ENCODE measurements around the gene ALKBH8. TPM values are rescaled to one million over a fixed set of nuclear protein-coding genes. Genes with fewer than 3 reads are reported as not detected.
A peak's percentile ranks its signal among the peaks of the same experiment; 100 is the strongest.

The ALKBH8 gene
- total RNA-seq, 4 donors from 2014 or later, result 4.4 to 11.8 (median 7.1) TPM

DNA sequence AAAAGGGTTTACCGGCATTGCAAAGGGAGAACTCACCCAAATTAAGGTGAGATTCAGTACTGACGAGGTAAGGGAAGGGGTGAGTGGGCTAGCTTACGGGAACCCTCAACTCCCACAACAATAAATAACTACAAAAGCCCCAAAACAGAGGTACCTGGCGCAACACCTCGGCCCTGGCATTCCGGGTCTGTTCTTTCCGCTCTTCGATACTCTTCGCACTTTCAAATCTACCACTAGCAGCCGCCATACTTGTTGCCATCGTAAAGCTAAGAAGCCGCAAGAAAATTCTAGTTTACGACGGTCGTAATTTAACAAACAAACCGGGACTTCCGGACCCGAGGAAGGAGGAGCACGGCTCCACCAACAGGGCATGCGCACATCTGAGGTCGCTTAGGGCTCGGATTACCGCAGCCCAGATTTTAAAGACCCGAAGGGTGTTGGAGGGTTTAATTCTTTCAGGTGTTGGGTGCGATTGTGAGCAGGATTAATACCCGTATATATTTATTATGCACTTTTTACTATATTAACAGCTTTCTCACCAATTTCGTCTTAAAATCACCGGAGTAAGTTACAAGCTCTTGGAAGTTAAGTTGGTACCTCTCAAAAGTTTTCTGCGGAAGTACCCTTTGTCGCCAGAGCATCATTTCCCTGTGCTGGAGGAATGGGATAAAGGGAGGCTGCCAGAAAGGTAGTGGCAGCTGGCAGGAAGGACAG is 107.8 kb downstream of the ALKBH8 start, which contains the start of gene CWF19L2:
Gene CWF19L2 (minus strand): TSS at position 268 of the 714 bp plus-strand sequence. CDS start 9 bp downstream, at position 259.
- ATAC-seq (ENCODE audit: low FRiP score), result peak; percentile 98
- peak; percentile 39 for DNase-seq (ENCODE audit: low spot score)
- TF ChIP-seq, protein P1, sequence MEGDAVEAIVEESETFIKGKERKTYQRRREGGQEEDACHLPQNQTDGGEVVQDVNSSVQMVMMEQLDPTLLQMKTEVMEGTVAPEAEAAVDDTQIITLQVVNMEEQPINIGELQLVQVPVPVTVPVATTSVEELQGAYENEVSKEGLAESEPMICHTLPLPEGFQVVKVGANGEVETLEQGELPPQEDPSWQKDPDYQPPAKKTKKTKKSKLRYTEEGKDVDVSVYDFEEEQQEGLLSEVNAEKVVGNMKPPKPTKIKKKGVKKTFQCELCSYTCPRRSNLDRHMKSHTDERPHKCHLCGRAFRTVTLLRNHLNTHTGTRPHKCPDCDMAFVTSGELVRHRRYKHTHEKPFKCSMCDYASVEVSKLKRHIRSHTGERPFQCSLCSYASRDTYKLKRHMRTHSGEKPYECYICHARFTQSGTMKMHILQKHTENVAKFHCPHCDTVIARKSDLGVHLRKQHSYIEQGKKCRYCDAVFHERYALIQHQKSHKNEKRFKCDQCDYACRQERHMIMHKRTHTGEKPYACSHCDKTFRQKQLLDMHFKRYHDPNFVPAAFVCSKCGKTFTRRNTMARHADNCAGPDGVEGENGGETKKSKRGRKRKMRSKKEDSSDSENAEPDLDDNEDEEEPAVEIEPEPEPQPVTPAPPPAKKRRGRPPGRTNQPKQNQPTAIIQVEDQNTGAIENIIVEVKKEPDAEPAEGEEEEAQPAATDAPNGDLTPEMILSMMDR (IDR thresholded peaks at IDR 0.05), result no peak

DNA sequence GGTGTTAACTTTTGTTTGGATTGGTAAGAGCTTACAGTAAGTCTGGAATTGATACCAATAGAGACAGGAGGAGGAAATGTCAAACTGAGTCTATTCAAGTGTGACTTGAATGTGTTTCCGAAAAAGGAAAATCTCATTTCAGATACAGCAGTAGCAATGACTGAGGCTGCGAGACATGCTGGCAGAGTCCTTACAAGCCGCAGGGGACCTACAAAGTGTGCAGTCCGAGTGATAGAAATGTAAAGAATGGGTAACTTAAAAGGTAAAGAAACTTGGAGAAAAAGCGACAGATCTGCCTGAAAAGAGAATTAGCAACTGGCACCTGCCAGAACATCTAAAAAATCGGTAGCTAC is 108.4 kb downstream of the ALKBH8 start:
- ATAC-seq (ENCODE audit: low FRiP score) (peak; percentile 22), DNase-seq (ENCODE audit: low spot score) (no peak)
- TF ChIP-seq, protein P1 (IDR thresholded peaks at IDR 0.05), result no peak

DNA sequence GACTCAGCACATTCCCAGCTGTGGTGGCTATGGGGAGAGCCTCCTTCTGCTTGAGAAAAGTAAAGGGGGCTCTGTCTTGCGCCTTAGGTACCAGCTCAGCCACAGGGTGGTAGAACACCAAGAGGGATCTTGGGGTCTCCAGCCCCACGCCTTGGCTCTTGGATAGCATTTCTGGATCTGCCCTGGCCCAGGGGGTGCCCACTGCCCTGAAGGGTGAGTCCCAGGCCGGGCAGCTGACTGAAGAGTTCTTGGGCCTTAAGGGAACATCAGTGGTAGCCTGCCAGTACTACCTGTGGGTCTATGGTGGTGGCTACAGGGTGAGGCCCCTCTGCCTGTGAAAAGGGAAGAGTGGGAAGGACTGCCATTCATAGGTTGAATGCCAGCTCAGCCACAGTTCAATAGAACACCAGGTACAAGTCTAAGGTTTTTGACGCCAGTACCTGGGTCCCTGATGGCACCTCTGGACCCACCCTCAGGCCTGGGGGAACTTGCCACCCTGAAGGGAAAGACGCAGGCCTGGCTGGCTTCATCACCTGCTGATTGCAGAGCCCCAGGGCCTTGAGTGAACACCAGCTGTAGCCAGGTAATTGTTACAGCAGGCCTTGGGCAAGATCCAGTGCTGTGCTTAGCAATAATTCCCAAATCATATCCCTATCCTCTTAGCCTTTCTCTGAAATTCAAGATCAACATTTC is 111.8 kb downstream of the ALKBH8 start:
- ATAC-seq (ENCODE audit: low FRiP score) (no peak), DNase-seq (ENCODE audit: low spot score) (no peak)
- TF ChIP-seq, protein P1 (IDR thresholded peaks at IDR 0.05), result no peak

Other genes starting within 250 kb of the ALKBH8 start
- gene CWF19L2, start 107.9 kb downstream of the ALKBH8 start, total RNA-seq, result 10 to 100 TPM; 14.8 to 36.6 (median 17.0) TPM
- not detected for gene ELMOD1, start 25.4 kb upstream of the ALKBH8 start, total RNA-seq
- gene SLN, start 146.3 kb upstream of the ALKBH8 start, total RNA-seq, result not detected